NCI-H524 treated with DMSO at 0.1 percent for 48 hours (cell line): ENCODE data around the gene CXXC5.

Experiments
- DNase-seq: peaks from one replicate; lab custom pipeline; 2025; lab: John Stamatoyannopoulos, UW

Gene CXXC5

DNA sequence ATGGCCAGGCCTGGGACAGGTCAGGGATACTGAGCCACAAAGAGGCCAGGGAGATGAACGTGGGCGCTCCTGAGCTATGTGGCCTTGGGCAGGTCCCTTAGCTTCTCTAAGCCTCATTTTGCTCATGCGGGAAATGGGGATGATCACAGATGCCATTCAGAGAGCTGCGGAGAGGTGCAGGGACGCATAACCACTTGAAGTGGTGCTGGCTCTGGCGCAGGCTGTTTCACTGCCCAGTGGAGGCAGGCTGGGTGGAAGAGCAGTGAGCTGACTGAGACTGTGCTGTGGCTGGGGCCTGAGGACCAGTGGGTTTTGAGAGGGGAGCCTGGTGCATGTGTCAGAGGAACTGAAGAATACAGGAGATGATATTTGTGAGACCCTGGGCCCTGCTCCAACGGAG is 18.4 kb downstream of the CXXC5 start:
- DNase-seq, result no peak

DNA sequence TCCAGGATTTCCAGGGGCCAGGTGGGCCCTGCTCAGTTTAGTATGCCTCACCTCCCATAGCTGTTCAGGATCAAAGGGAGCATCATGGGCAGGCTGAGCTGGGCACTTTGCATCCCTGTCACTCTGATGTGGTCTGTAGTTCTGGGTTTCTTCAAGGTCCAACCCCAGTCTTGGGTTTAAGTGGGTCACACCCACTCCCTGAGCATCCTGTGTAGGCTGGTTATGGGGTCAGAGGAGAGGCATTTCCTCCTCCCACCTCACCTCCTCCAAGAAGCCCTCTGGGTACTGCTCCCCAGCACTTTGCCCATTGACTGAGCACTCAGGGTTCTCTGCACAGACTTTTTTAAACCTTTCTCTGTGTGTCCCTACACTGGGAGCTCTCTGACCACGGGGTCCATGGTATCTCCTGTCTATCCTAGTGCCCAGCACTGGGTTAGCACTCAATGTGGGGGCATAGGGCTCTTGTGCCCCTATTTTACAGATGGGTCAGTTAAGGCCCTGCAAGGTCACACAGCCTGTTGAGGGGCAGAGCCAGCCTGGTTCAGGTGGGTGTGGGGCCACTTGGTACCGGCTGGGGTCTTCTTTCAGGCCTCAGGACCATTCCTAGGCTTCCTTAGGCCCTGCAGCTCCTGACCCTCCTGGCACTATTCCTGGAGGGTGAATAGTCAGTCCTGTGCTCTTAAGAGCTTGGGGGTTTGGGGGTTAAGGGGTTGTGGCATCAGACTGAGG is 19.0 kb downstream of the CXXC5 start:
- DNase-seq, result no peak

DNA sequence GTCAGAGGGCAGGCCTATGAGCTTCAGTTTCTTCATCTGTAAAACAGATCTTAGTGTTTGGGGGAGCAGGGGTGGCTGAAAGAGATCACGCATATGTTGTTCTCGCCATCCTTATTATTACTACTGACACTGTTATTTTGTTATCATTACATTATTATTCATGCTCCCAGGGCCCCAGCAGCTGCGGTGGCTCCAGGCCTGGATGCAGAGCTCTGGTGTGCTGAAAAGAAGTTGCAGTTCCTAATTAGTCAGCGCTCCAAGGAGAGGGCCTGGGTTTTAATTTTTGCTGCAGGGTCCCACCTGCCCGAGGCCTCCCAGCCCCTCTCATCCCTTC is 19.5 kb downstream of the CXXC5 start:
- no peak for DNase-seq

DNA sequence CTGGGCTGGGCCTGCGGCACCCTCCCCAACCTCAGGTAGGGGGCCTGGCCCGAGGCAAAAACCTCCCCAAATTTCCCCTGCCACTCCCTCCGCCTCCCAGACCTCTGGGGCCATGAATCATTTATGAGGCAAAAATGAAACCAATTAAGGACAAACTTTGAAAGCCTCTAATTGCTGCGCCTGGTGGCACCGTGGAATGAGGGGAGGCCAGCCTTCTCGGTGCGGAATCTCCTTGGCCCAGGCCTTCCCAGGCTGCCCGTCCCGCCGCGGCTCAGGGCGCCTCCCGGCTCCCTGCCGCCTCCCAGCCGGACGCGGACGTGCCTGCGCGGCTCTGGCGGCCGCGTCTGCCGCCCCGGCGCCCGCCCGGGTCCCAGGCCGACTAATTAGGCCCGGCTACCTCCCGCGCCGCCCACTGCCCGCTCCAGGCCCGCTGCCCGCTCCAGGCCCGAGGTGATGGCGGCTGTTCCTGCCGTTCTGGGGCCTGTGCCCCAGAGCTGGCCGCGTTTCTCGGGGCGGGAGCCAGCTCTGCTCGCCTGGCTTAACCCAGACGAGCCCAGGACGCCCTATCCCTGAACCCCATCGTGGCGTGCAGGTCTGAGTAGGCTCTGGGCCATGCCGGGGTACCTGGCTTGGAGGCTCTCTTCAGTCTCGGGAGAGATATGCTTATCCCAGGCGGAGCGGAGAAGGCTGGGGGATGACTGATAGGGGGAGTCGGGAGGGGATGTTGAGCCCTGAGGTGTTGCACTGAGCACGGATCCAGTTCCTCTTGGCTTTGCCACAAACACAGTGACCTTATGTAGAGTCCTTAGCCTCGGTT is 20.1 kb downstream of the CXXC5 start:
- no peak for DNase-seq

DNA sequence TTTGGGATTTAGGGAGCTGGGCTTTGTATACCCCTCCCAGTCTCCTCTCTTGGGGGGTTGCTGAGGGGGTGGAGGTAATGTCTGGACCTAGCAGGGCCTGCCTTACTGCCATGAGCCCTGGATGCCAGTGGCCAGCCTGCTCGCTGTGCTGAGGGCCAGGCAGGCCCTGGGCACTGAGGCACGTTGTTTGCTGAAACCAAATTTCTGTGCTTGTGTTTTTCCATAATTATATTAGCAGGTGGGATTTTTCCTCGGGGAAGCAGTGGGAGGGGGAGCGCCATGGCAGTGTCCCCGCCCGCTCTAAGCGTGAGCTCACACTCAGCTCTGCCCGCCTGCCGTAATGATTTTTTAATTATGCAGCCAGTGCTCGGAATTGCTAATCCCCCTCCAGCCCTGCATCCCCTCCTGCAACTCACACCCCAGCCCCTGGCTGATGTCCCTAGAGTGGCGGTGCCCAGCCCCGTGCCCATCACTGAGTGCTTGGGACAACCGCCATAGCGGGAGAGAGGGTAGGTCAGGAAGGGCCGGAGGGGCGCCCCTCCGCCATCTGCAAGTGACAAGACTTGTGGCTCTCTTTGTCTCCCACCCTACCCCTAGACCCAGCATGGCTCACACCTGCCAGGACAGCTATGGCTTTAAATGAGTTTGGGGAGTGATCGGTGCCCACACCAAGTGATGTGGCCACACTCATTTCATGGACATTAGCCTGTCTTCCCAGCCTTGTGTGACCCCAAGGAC is 20.9 kb downstream of the CXXC5 start:
- peak; percentile 26 for DNase-seq

DNA sequence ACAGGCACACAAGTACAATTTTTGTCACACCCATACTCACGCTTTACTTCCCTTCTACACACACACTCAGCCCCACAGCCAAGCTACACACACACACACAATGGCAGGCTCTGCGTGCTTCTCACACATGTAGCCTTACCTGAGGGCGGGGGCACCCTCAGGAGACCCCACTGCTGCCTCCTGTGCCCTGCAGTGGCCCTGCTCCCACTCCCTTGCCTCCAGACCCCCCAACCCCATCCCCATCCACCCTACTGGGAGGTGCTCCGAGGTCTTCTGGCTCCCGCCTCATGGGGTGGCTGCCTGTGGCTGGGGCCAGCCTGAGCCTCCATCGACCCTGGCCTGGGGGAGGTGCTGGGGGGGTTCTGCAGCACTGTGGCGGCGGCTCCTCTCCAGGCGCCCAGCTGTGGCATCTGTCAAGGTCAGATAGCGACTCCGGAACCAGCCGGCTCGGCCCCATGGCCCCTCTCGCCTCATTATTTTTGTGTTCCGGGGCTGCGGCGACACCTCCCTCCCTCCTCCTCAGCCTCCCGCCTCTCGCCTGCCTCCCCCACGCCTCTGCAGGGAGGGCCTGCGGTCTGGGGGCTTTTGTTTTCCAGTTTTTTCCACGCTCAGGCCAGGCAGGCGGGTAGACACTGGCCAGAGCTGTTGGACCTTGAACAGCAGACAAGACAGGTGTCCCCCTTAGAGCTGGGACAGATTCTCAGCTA is 21.7 kb downstream of the CXXC5 start:
- no peak for DNase-seq

DNA sequence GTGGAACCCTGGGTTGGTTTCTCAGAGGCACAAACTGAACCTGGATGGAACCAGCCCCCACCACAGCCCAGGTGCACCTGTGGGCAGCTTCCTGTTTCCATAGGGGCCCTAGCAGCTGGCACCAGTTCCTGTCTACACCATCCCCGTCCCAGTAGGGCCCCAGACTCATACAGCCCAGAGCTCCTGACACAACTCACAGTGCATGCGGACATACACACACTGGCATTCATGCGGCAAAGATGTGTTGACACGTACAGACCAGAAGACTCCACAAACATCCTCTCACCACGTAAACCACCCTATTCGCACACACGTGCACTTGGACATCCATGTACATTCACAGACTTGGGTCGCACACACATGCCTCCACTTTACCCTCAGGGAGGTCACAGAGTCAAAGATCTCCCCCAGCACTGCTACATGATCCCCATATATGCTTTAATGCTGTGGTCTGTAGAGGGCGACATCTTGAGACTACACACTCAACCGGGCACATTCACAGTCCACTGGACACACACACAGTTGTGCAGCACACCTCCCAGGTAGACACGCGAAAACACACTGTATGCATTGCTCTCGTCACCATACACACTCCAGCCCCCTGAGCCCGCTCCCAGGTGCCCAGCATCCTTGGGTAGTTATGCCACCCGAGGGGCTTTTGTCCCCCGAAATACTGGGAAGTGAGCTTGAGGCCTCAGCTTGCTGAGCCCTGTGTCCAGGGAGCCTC is 22.4 kb downstream of the CXXC5 start:
- DNase-seq, result no peak

DNA sequence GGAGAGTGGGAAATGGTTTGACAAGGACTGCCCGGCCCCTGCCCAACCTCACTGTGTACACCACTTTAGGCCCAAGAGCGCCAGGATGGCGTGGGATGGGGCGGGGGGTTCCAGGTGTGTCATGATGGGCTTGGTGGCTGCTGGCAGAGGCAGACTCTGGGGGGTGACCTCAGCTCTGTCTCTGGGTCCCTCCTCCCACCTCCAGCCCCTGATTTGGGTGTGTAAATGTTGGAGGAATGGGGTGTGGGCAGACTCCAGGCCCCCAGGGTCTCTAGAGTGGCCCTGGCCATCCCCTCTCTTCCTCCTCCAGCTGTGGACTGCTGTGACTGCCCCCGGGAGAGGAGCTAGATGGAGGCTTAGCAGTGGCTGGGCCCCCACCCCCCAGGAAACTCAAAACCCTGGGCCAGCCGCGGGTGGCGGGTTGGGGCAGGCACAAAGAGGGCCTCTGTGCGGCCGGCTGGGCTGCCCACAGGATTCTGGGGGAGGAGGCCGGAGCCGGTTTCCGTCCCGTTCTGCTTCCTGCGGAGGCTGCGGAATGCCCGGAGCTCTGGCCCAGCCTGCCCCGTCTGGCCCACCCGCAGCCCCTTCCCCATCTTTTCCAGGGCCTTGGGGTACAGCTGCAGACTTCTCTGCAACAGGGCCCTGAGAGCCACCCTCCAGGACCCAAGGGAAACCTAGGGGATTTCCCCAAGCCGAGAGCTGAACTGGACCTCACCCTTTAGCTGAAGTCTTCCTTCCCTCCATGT is 23.1 kb downstream of the CXXC5 start:
- no peak for DNase-seq

DNA sequence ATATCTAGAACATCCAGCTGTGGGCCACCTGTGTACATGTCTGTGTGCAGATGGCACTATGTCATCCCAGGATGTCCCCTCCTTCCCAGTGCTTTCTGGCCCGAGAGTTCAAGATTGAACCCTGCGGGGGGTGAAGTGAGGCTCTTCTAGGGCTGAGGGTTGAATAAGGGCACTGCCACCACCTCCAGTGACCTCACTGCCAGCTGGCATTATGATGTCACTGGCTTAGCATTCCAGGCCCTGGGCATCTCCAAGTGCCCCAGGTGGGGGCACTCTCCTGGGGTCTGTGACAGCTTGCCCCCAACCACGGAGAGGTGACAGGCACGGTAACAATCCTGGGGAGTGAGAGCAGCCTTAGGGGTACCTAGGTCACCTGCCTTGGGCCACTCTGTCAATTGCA is 27.1 kb downstream of the CXXC5 start:
- no peak for DNase-seq

DNA sequence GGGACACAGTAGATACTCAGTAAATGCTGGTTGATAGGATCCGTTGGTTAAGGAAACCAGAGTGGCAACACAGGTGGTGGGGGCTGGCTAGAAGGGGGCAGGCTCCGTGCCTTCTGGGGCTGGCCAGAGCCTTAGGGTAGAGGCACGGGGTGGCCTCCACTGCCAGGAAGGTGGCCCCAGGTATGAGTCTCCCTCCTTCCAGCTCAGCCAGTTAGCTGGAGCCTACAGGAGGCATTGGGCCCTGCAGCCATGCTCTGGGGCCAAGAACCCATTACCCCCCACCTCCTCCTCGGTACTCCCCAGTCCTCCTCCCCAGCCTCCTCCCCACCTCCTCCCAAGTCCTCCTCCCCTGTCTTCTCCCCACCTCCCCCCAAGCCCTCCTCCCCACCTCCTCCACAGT is 27.7 kb downstream of the CXXC5 start:
- no peak for DNase-seq

DNA sequence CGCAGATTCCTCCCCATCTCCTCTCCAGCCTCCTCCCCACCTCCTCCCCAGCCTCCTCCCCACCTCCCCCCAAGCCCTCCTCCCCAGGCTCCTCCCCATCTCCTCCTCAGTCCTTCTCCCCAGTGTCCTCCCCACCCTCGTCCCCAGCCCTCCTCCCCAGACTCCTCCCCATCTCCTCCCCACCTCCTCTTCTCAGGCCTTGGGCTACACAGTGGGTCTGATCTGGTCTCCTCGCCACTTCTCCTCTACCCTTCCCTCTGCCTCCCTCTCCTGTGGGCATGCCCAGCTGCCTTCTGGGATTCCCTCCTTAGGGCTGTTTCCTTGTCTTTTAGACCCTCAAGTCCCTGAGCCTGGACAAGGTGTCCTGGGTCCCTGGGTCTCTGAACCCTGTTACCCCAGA is 28.3 kb downstream of the CXXC5 start:
- DNase-seq, result no peak

DNA sequence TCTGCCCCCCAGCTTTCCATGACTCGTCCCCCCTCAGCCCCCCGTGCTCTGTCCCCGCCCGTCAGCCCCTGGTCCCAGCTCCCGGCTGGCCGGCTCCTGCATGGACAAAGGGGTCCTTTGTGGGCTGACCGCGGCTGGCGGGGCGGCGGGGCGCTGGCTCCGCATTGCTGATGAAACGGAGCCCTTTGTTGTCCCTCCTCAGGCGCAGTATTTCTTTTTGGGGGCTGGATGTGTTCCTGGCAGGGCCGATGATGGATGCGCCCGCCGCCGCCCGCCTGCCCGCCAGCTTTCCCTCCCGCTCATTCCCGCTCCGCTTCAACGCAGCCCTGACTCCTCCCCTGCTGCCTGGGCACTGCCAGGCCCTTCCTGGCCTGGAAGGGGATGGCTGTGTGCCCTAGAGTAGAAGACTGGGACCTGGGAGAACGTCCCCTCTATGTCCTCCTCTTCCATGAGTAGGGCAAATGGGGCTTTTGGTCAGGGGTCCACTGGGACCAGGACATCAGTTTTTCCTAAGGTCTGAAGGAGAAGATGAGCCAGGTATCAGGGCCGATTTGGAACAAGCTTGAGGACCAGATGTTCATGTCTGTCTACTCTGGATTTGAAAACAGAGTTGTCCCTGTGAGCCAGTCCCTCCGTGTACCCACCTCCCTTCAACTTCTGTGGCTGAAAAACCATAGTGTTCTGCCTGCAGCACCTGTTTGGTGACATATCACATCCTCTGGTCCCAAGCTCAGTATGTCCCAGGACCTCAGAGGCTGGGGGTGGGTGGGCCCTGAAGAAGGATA is 29.0 kb downstream of the CXXC5 start:
- no peak for DNase-seq

DNA sequence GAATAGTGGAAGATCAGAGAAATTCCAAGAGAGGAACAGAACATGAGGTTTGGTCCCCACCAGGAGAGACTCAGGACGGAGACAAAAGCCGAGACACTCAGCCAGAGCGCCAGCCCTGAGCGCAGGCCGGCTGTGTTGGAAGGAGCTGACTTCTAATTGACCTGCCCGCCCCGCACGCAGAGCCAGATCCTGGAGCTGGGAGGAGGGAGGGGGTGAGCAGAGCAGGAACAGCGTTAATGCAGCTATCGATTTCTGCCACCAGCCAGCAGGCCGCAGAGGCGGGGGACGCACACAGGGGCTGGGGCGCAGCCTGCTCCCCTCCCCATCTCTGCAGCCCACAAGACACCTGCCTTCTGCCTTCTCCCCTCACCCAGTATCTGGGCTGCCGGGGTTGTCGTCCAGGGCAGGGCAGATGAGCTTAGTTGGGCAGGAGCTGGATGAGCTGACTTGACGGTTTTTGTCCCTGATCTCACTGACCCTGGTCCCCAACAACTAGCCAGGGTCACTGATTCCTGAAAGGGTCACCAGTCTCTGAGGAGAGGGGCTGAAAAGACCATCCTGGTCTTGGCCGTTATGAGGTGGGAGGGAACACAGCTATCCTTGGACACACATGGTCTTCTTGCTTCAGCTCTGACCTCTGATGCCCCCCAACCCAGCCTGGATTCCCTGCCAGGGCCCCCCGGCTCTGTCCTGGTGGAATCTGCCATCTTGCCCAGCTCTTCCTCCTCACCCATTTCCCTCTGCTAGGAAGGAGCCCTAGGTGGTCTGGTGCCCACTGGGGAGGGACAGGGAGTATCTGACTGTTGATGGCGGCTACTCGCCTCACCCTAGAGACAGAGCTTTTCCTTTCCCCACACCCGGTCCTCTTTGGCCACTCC is 29.8 kb downstream of the CXXC5 start:
- no peak for DNase-seq

DNA sequence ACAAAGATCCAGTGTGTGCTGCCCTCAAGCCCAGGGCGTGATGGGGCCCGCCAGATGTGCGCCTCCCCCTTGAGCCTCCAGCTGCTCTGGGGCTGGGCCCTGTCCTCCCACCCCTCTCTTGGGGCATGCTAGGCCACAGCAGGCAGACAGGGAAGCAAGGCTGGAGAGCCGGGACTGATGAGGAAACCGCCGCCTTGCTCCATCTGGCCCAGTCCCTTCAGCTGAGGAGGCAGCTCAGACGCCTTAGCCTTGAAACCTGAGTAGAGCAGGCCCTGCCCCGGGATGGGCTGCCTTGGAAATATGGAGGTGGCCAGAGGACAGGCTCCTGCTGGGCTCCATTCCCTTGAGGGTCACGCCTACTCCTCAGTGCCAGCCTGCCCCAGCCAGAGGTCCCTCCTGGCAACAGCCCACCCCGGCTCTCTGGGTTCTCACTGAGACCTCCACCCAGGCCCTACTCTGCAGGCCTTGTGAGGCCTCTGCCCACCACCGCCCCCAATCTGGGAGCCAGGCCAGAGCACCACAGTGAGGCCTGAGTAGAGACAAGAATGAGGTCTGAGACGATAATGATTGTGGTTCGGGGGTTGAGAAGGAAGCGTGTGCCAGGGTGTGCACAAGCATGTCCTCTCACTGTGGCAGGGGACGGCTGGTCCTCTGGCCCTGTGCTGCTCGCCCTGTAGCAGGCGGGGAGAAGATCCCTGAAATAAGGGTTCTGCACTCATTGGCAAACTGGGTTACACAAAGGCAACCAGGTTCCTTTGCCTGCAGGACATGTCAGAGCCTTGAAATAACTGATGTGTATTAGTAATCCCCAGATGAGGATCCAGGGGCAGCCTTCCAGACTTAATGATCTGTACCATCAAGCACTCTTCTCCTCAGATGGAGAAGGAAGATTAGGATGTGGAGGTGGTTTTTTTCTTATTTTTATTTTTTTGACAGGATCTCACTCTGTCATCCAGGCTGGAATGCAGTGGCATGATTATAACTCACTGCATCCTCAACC is 30.9 kb downstream of the CXXC5 start:
- DNase-seq, result no peak

DNA sequence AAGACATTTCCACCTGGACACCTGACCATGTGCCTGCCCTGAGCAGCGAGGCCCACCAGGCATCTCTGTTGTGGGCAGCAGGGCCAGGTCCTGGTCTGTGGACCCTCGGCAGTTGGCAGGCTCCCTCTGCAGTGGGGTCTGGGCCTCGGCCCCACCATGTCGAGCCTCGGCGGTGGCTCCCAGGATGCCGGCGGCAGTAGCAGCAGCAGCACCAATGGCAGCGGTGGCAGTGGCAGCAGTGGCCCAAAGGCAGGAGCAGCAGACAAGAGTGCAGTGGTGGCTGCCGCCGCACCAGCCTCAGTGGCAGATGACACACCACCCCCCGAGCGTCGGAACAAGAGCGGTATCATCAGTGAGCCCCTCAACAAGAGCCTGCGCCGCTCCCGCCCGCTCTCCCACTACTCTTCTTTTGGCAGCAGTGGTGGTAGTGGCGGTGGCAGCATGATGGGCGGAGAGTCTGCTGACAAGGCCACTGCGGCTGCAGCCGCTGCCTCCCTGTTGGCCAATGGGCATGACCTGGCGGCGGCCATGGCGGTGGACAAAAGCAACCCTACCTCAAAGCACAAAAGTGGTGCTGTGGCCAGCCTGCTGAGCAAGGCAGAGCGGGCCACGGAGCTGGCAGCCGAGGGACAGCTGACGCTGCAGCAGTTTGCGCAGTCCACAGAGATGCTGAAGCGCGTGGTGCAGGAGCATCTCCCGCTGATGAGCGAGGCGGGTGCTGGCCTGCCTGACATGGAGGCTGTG is 32.4 kb downstream of the CXXC5 start:
- DNase-seq, result no peak

DNA sequence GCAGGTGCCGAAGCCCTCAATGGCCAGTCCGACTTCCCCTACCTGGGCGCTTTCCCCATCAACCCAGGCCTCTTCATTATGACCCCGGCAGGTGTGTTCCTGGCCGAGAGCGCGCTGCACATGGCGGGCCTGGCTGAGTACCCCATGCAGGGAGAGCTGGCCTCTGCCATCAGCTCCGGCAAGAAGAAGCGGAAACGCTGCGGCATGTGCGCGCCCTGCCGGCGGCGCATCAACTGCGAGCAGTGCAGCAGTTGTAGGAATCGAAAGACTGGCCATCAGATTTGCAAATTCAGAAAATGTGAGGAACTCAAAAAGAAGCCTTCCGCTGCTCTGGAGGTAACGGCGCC is 32.9 kb downstream of the CXXC5 start:
- no peak for DNase-seq

DNA sequence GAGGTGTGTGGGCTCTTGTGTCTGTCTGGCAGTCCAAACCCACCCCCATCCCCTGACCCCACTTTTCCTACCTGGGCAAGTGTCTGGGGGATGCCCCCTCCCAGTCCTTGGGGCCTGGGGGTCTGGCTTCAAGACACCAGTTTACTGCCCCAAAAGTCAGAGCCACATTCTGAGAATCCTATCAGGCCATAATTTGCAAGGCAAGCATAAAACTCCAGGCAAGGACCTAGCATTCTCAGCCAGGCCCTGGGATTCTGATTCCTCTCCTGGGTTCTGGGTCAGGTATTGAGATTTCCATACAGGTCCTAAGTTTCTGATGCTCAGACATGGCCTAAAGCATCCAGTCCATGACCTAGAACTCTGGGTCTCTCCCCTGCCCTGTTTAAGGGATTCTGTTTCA is 33.3 kb downstream of the CXXC5 start:
- DNase-seq, result no peak
